Measurements from ENCODE around the gene SV2C.

The SV2C gene

DNA sequence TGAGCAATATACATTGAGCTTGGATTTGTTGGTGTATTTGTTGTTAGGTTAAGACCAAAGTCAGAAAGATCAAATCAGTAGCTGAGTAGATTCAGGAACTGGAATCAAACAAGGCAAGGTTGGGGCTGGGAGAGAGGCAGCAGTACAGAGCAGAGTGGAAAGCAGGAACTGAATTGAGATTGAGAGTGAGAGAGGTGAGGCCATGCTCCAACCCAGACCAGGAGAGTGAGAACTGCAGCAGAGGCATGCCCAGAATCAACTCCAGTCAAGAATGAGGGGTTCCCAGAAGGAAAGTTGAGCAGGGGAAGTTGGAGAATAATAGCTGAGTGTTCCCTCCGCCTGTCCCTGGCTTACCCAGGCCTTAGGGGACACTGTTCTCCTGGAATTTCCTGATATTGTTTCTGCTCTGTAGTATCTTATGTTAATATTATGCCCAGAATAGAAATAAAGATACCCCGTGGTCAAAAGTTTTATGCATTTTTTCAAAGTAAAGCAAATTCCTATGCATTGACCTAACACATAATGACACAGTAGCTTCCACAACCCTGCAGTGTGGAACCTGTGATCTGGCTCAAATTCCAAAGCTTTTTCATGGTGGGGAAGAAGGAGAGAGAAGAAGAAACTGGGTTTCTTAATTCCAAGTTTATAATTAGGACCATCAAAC lies 82.7 kb downstream of the SV2C start:
- peak; percentile 55 for DNase-seq

DNA sequence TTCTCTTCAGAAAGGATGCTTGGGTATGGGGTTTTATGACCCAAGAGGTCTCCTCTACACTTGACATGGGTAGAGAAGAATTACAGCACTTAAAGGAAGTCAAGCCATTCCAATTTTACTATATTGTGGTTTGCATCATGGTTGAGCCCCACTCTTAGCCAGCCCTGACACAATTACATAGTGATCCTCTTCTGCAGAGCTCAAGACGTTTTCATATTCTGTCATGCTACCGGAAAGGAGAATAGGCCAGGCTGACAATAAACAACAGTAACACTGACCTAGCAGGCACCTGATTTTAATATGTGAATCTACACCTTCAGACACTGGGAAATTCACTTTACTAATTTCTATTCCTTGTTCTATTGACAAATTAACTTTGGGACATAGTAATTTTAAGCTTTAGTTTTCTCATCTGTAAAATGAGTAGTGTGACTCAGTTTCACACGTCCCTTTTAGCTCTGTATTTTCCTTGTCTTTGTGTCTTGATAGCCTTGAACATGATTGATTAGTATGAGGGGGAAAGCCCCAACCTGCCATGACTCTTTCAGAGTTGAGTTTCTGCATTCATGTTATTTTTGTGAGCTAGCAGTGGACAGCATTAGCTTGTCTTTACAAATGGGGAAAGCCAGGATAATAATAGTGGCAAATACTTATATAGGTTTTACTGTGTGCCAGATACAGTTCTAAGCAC lies 83.8 kb downstream of the SV2C start:
- no peak for DNase-seq

DNA sequence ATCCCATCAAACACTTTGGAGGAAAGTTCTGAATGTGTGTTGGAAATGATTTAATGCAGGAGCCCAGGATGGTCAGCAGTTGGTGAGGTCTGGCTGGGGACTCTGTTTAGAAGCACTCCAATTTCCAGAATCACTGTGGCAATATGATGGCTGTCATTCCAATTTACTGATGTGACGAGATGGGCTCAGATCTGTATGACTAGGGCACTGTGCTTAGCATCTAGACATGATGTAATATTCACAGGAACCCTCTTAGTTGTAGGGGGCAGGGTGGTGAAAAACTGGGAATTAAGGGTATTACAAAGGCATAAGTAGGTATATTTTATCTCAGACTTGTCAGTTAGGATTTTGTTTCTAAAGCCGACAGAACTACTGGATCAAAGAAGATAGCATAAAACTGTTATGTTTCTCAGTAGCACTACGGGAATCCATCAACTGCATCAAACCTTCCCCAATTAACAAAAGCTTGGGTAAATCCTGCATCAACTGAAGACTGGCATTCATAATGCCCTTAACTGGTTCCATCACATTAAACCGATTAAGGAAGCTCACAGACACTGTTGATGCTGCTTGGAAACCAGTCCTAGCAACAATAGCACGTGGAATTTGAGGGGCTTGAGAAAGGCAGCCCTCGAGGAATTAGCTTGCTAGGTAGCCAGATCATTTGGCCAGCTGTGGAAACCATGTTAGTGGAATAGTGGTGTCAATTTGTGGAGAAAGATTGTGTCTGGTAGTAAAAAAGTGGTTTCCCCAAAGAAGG lies 86.1 kb downstream of the SV2C start:
- no peak for DNase-seq

DNA sequence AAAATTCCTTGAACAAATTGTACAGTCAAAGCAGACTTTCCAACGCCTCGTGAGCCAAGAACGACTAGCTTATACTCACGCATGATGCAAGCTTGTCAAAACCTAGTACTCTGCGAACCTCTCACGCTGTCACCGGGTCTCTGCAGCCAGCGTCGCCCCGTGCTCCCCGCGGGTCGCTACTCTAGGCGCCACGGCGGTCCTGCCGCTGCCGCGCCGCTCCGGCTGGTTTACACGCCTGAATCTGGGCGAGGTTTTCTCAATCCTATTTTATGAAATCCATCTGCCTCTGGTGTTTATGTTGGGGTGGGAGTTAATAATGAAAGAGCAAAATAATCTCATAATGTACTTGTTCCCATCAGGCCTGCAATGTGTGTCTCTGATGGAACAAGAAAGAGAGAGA lies 90.9 kb downstream of the SV2C start:
- no peak for DNase-seq

DNA sequence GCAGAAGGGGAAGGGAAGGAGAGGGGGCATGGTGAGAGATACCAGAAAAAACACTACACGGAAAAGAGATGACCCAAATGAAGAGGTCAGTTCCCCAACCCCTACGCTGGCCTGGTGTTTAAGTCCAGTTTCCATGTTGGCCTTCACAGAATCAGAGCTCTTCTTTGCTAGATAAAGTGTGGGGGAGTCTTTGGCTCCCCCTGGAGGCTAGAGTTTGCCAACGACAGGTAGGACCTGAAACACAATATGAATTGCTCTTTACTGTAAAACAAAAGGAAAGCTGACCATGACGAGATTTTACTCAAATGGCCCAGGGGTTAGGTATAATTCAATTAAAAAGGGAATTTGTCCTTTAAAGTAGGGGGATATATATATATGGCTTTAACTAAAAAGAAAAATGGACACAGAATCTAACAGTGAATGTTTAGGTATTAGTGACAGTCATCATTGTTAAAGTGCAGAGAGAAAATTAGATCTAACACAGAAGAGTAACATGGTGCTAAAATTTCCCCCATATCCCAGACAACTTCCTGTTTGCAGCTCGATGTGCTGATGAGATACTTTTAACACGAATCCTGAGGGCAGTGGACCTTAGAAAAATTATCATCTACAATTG lies 92.0 kb downstream of the SV2C start:
- DNase-seq, result peak; percentile 58

DNA sequence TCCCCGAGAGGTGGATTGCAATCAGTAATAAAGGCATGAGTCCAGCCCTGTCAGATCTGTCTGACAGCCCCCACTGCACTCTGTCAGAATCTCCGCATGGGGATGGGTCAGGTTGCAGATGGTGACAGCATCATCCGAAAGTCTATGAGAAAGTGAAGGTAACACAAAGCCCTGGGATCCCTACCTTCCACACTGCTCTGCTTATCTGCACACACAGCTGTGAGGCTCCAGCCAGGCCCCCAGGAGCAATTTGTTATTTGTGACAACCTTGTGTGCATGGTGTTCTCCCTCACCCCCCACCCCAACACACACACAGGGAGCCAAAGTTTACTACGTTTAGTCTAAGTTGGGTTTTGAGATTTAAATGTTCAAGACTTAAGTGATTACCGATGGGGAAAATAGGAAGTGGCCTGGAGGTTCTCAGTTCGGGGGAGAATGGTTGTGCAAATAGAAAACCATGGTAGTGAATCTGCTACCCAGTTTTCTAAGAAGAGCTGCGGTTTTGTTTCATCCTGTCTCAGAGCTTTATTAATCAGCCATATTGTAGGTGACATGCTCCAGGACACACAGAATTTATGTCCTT lies 92.7 kb downstream of the SV2C start:
- DNase-seq, result no peak

DNA sequence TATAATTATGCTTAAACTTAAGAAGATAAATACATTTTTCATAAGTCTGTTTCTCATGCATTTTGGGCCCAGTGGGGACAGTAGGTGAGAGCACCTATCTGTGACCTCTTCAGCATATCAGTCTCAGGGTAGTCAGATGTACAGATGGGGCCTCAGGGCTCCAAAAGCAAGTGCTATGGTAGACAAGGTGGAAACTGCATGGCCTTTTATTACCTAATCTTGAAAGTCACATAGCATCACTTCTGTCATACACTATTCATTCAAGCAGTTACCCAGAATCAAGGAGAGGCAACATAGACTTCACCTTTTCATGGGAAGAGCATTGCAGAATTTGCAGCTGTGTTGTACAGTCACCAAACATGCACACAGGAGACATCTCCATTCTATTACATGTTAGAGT lies 94.8 kb downstream of the SV2C start:
- no peak for DNase-seq

DNA sequence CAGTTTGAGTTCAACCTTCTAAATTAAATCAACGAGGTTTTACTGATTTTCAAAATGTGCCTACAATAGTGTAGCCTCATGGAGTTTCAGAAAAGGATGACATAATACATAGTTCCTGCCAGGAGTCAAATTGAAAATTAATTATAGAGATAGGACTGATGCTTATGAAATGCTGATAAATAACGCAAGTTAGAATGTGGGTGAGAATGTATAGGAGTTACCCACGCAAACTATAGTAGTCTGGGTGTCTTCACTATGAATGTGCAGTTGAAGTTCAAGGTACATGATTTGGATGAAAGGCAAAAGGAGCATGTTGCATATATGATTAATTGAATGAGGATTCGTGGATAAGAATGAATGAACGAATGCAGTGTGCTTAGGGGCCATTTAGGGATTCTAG lies 95.7 kb downstream of the SV2C start:
- no peak for DNase-seq

DNA sequence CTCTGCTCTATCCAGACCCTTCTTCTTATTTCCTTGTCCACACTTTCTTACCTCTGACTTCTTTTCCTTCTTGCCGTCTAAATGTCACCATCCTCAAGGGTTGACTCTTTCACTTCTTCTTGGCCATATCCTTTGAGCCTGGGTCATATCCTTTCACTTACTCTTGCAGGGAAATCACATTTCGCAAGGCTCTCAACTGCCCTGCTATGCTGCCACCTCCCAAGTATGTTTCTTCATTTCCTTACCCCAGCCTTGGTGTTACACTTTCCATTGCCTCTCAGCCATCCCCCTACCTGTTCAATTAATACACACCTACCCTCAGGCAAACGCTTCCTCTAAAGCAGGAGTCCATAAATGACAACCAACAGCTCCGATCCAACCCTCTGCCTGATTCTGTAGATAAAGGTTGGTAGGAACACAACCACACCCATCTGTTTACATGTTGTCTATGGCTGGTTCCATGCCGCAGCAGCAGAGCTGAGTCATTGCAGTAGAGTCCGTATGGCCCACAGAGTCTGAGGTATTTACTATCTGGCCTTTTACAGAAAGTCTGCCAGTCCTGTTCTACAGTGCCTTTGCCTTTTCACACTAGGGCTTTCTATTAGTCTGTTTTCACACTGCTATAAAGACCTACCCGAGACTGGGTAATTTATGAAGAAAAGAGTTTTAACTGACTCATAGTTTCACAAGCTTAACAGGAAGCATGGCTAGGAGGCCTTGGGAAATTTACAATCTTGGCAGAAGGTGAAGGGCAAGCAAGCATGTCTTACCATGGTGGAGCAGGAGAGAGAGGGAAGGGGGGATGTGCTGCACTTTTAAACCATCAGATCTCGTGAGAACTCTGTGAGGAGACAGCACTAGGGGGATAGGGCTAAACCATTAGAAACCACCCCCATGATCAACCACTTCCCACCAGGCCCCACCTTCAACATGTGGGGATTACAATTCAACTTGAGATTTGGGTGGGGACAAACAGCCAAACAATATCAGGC lies 97.9 kb downstream of the SV2C start:
- DNase-seq, result no peak

DNA sequence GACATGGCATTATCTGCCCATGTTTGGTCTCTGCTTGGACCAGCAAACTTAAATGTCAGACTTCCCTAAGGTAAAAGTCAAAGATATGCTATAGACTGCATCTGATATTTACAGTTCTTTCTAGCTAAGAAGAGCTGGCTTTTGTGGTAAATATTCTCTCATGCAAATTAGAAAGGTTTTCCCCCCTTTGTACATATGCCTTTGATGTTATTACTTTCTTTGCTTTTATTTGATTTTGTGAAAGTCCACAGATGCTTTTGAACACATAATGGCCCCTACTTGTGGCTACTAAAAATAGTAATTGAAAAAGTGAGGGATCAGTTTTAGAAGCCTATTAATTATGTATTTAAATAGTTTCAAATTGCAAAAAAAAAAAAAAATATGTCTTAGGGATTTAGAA lies 104.2 kb downstream of the SV2C start:
- DNase-seq, result no peak

DNA sequence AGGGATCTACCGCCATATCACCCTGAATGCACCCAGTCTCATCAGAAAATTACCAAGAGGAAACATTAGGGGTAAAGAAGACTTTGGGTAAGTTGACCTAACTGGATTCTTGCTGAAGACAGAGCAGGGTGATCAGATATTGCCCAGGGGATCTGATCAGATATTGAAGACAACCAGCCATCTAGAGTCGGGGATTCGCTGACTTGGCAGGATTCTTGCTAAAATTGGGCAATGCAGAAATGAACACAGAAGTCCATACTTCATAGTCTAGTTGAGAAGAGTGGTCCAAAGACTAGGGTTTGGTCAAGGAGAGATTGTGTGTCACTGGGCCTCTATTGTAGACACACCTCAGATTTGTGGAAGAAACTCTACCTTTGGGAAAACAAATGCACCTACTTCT lies 107.2 kb downstream of the SV2C start:
- no peak for DNase-seq

DNA sequence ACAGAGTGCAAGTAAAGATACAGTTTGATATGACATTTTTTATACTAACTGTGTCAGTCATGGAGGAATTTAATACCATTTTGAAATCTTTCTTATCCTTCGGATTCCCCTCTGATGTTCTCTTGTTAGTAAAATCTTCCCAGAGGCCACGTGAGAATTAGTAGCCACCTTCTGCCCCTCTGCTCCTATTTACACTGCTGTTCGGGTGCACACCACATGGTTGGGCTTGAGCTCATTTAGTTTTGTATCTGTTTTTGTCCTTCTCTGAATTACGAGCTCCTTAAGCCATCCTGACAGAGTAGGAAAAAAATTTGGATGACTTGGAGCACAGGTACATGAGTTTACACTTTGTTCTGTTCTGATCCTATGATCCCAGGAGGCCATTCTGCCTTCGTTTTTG lies 109.7 kb downstream of the SV2C start:
- DNase-seq, result no peak

DNA sequence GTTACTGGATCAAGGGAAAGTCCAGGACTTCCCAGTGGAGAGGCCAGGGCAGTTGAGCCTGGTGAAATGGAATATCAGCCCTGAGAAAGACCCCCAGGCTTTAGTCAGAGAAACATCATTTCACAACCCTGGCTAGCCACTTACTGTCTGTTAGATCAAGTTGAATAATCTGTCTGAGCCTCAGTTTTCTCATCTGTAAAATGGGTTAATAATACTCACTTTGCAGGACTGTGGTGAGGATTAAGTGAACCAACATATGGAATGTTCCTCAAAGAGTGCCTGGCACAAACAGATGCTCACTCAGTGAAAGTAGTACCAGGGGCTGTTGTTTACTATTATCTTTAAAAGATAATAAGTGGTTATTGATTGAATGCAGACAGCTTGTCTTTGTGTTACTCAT lies 110.5 kb downstream of the SV2C start:
- DNase-seq, result no peak

DNA sequence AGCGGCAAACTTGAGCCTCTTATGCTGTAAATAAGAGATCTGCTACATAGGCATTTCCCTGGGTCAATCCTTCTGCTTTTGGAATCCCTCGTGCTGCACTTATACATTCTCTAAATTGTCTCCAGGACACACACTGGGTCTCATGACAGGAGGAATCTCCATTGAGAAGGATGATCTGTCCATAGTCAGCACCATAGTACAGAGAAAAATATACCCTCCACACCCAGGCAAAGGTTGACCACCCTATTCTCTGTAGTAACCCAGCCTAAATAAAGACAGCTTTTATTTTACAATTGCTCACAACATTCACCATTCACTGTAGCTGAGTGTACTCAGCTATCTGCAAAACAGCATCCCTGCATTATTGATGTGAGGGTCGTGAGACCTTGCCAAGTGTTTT lies 111.2 kb downstream of the SV2C start:
- DNase-seq, result no peak

DNA sequence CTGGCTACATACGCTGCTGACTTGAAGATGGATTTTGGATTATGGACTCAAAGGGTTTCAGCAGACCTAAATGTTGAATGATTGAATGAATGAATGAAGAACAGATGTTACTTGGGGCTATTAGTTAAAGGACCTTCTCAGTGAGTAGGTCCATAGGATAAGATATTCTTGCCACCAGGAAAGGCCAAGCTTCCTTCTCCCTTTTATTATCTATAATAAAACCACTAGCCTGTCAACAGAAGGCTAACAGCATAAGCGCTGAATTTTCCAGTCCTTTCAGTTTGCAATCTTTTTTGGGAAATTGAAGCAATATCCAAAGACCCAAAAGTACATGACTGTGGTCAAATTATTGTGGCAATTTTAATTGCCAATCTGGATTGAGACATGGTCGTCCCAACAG lies 113.3 kb downstream of the SV2C start:
- no peak for DNase-seq

DNA sequence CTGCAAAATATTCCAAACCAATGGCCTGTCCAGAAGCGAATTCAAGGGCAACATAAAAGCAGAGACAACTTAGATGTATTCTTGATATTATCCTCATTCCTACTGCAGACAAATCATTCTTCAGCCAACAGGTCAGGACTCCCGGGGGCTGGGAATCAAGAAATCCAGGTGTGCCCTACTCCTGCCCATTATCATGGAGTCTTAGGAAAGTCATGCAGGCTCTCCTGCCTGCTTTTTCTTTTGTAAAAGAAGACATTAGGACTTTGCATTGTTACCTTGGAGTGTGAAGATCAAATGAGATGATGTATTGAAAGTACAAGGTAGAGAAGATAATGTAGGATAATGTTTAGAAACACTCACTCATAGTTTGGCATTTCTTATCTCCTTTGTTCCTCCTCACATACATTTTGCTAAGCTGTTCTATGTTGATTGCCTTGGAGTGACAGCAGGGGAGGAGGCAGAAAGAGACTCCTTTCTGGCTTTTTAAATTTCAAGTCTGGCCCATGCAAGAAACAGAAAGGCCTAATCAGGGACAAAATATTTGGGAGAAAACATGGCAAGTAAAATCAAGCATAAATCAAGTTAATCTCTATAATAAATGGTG lies 113.8 kb downstream of the SV2C start:
- no peak for DNase-seq

DNA sequence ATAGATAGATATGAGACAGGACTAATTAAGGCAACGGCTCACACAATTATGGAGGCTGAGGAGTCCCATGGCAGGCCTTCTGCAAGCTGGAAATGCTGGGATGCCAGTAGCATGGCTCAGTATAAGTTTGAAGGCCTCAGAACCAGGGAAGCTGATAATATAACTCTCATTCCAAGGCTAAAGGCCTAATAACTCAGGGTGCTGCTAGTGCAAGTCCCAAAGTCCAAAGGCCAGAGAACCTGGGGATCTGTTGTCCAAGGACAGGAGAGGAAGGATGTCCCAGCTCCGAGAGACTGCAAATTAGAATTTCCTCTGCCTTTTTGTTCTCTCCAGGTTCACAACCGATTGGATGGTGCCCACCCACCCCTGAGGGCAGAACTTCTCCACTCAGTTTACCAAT lies 114.5 kb downstream of the SV2C start:
- no peak for DNase-seq

DNA sequence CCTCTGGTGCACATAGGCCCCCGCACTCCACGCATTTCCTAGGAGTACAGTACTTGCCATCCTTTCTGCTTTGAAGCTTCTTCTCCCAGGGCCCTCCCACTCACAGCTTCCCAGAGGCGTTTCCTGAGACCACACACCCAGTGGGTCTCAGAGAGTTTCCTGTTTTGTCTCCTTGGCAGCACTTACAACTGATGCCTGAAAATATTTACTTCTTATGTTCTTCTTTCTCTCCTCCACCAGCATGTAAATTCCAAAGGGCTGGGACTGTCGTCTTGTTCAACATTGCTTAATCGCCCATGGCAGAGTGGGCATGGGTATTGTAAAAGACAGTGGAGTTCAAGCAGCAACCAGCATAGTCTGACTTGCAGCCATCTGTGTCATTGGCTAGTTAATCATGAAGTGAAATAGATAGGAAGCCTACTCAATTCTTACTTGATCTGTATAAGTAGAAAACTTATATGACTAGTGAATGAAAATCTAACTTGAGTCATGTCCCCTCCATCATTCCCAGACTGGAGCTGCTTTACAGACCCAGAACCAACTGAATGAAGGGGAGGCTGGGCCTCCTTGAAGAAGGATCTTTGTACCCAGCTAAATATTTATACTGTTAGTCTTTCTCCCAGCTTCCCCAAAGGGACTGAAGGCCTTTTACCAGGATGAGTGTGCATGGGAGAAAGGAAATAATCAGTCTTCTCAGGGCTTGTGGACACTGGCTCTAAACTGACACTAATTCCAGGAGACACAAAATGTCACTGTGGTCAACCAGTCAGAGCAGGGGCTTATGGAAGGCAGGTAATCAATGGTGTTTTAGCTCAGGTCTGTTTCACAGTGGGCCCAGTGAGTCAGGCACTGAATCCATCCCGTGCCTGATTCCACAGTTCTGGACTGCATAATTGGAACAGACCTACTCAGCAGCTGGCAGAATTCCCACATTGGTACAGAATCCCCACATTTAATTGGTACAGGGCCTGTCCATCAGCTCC lies 116.4 kb downstream of the SV2C start:
- DNase-seq, result peak; percentile 12

DNA sequence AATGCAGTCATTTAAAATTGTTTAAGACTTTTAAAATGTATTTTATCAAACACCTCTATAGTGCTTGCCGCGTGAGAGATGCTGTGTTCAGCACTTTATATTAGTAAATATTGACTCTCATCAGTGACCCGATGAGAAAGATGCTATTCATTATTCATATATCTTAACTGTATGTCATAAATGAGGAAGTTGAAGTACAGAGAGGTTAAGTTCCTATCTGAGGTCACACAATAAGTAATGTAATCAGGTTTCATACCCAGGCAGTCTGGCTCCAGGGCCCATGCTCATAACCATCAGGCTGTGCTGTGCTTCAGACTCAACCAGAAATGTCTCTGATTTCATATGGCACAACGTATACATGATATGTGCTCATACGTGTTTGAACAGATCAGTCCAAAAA lies 119.0 kb downstream of the SV2C start:
- no peak for DNase-seq

DNA sequence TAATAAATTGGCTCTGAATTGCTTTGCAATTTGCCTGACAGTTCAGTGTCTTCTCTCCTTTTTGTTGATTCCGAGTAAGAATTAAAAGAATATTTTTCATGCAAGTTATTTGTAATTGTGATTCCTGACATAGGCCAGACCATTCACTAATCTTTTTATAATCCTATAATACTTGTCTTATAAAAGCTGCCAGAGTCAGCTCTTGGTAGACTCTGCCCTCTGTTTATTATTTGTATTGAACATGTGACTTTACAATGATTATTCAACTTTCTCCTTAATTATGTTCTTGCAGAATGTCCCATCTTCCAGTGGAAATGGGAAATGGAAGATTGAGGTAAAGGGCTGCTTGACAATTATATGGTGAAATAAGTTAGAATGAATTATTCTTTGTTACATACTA lies 121.0 kb downstream of the SV2C start:
- DNase-seq, result no peak

Data from fibroblast of skin of scalp (primary cell).